GM23338 (cell line): ENCODE results near the gene TMEM271. TPM values are rescaled to one million over a fixed set of nuclear protein-coding genes. Genes with fewer than 3 reads are reported as not detected.

Experiments used
- ATAC-seq: fragments of 200-7000 bp; cut with Tn5 transposase; 3 replicates; pipeline ENCODE4 v1.9.1; 2020
- DNase-seq: peaks from one replicate; pipeline ENCODE4 v3.0.0-alpha.2; 2015; ENCODE audit warnings: low spot score
- H2AFZ ChIP-seq: fragments of 200-600 bp; sonication (generic); 2 replicates; pipeline ENCODE4 v1.8.0; 2016; ENCODE audit warnings: antibody characterized with exemption, mild to moderate bottlenecking, moderate library complexity
- H3F3A ChIP-seq: fragments of 200-600 bp; sonication (generic); replicated peaks from 2 replicates; pipeline ENCODE4 v1.8.0; 2017; ENCODE audit warnings: antibody characterized with exemption, mixed run types, low read depth
- H3K27ac ChIP-seq: fragments of 200-600 bp; sonication (generic); 2 replicates; pipeline ENCODE4 v1.6.1; 2016; ENCODE audit warnings: low read depth
- H3K27me3 ChIP-seq: fragments of 200-600 bp; sonication (generic); 2 replicates; pipeline ENCODE4 v1.8.0; 2016; ENCODE audit warnings: mild to moderate bottlenecking, mixed run types, moderate library complexity; ENCODE audit not compliant: insufficient read depth
- H3K36me3 ChIP-seq: fragments of 200-600 bp; sonication (generic); 2 replicates; pipeline ENCODE4 v1.8.0; 2016; ENCODE audit warnings: mild to moderate bottlenecking; ENCODE audit not compliant: insufficient read depth
- H3K4me1 ChIP-seq: fragments of 200-600 bp; sonication (generic); 2 replicates; pipeline ENCODE4 v1.8.0; 2016; ENCODE audit warnings: mild to moderate bottlenecking, moderate library complexity; ENCODE audit not compliant: insufficient read depth
- H3K4me2 ChIP-seq: fragments of 200-600 bp; sonication (generic); 2 replicates; pipeline ENCODE4 v1.7.1; 2017; ENCODE audit warnings: mixed run types
- H3K4me3 ChIP-seq: fragments of 200-600 bp; sonication (generic); 2 replicates; pipeline ENCODE4 v1.6.1; 2016; ENCODE audit warnings: mixed run types
- H3K79me2 ChIP-seq: fragments of 200-600 bp; sonication (generic); replicated peaks from 2 replicates; pipeline ENCODE4 v1.8.0; 2017; ENCODE audit warnings: mild to moderate bottlenecking; ENCODE audit not compliant: insufficient read depth
- H3K9me2 ChIP-seq: fragments of 200-600 bp; sonication (generic); 2 replicates; pipeline ENCODE4 v1.8.0; 2017; ENCODE audit not compliant: insufficient read depth
- H4K20me1 ChIP-seq: fragments of 200-600 bp; sonication (generic); replicated peaks from 2 replicates; pipeline ENCODE4 v1.8.0; 2017; ENCODE audit warnings: mild to moderate bottlenecking; ENCODE audit not compliant: insufficient read depth
- H3K27ac Mint-ChIP-seq: 2 replicates; pipeline ENCODE4 v1.8.0; 2020; ENCODE audit warnings: inconsistent platforms, mild to moderate bottlenecking, moderate library complexity, mixed read lengths
- H3K27me3 Mint-ChIP-seq: 3 replicates; pipeline ENCODE4 v1.8.0; 2022; ENCODE audit warnings: low read depth, mild to moderate bottlenecking, moderate library complexity, mixed read lengths, inconsistent platforms; ENCODE audit not compliant: insufficient read depth, poor library complexity
- H3K36me3 Mint-ChIP-seq: 3 replicates; pipeline ENCODE4 v1.8.0; 2021; ENCODE audit warnings: low read depth, mild to moderate bottlenecking, inconsistent platforms, moderate library complexity, mixed read lengths
- H3K4me1 Mint-ChIP-seq: 3 replicates; pipeline ENCODE4 v1.8.0; 2020; ENCODE audit warnings: mild to moderate bottlenecking, inconsistent platforms, mixed read lengths
- H3K4me3 Mint-ChIP-seq: 3 replicates; pipeline ENCODE4 v1.8.0; 2021; ENCODE audit warnings: moderate library complexity, mild to moderate bottlenecking, inconsistent platforms, mixed read lengths
- H3K9me3 Mint-ChIP-seq: 3 replicates; pipeline ENCODE4 v1.8.0; 2020; ENCODE audit warnings: moderate library complexity, mild to moderate bottlenecking, inconsistent platforms, mixed read lengths
- CREB1 ChIP-seq: fragments of 250-450 bp; sonication (Bioruptor Pico); IDR thresholded peaks from 2 replicates; pipeline ENCODE4 v1.5.0; 2020; ENCODE audit warnings: low read depth, mild to moderate bottlenecking, moderate library complexity
- CTCF ChIP-seq, 2 experiments: fragments of 200-600 bp in 1 of 2; sonication (generic) in 1 of 2; conservative IDR thresholded peaks; 2 replicates each; pipeline versions ENCODE4 v1.5.1 to v1.6.1; 2016 to 2017; ENCODE audit warnings: antibody characterized with exemption in 2 of 2, low read depth in 2 of 2, mild to moderate bottlenecking in 2 of 2, moderate library complexity in 1 of 2
- ETS1 ChIP-seq: IDR thresholded peaks from 2 replicates; pipeline ENCODE4 v1.6.1; 2016; ENCODE audit warnings: antibody characterized with exemption
- EZH2 ChIP-seq: fragments of 200-600 bp; sonication (generic); IDR thresholded peaks from one replicate; pipeline ENCODE4 v1.8.0; 2017; ENCODE audit warnings: antibody characterized with exemption, mild to moderate bottlenecking, low read depth; ENCODE audit not compliant: unreplicated experiment
- EZH2phosphoT487 ChIP-seq: fragments of 200-600 bp; sonication (generic); IDR thresholded peaks from one replicate; pipeline ENCODE4 v1.8.1; 2018; ENCODE audit warnings: antibody characterized with exemption; ENCODE audit not compliant: unreplicated experiment
- JUNB ChIP-seq: IDR thresholded peaks from one replicate; pipeline ENCODE4 v1.6.1; 2016; ENCODE audit warnings: antibody characterized with exemption; ENCODE audit not compliant: unreplicated experiment
- NANOG ChIP-seq: IDR thresholded peaks from 2 replicates; pipeline ENCODE4 v1.6.1; 2016; ENCODE audit warnings: antibody characterized with exemption, borderline replicate concordance
- POLR2AphosphoS5 ChIP-seq: IDR thresholded peaks from 2 replicates; pipeline ENCODE4 v1.6.1; 2016; ENCODE audit warnings: antibody characterized with exemption, low read depth
- REST ChIP-seq: IDR thresholded peaks from one replicate; pipeline ENCODE4 v1.6.1; 2018; ENCODE audit warnings: antibody characterized with exemption; ENCODE audit not compliant: unreplicated experiment
- STAT1 ChIP-seq: IDR thresholded peaks from one replicate; pipeline ENCODE4 v1.6.1; 2016; ENCODE audit warnings: antibody characterized with exemption; ENCODE audit not compliant: unreplicated experiment
- ZNF114 ChIP-seq: fragments of 250-450 bp; sonication (Bioruptor Pico); IDR thresholded peaks from 2 replicates; pipeline ENCODE4 v1.5.0; 2020; ENCODE audit warnings: mild to moderate bottlenecking, moderate library complexity
- ZNF331 ChIP-seq: fragments of 250-450 bp; sonication (Bioruptor Pico); IDR thresholded peaks from 2 replicates; pipeline ENCODE4 v1.5.0; 2020; ENCODE audit warnings: low read depth, mild to moderate bottlenecking, moderate library complexity
- ZNF462 ChIP-seq: fragments of 250-450 bp; sonication (Bioruptor Pico); IDR thresholded peaks from 2 replicates; pipeline ENCODE4 v1.5.0; 2020; ENCODE audit warnings: mild to moderate bottlenecking, moderate library complexity
- polyA plus RNA-seq: library from polyadenylated mRNA; unstranded; fragments of >200 nt; fragmentation: Nextera tagmentation; extraction: Ambion mirVana; gene quantifications from 2 replicates; pipeline ENCODE4 v1.2.1, GENCODE V29; 2016
- total RNA-seq: library from RNA; depleted of rRNA; stranded (reverse); fragments of >200 nt; shearing (Covaris generic); gene quantifications from 2 replicates; pipeline ENCODE4 v1.2.3, GENCODE V29; 2014

Gene TMEM271
- total and polyA plus RNA-seq, 2 experiments from 2014 or later = 0.11 TPM; not detected in 1

- H3K4me3 Mint-ChIP-seq = no peak overlapping the region
- Histone ChIP-seq H3K4me2 (no peak overlapping the region), H3K27me3 (peaks cover 53% of the 10 kb centered on the region), H4K20me1 (peaks cover 5% of the 10 kb centered on the region; the same call in 1 of the 2 replicates), H3K79me2 (no peaks in the 10 kb centered on the region), H3K4me1 (peaks cover 7% of the 10 kb centered on the region; the same call in 1 of the 2 replicates), H3K4me3 (no peak overlapping the region), H3K36me3 (no peaks in the 10 kb centered on the region), H2AFZ (no peak overlapping the region), H3K9me2 (no peaks in the 10 kb centered on the region), H3K27ac (no peak overlapping the region), H3F3A (peaks cover 6% of the 10 kb centered on the region)
- TF ChIP-seq EZH2phosphoT487 = no peak
- TF ChIP-seq ZNF114 (CRISPR knock-in tag) = no peak
- TF ChIP-seq STAT1 = no peak
- TF ChIP-seq CTCF (conservative IDR thresholded peaks at IDR 0.05; ENCODE audit: low read depth in 2 of 2) = no peak
- no peak for TF ChIP-seq EZH2
- TF ChIP-seq ETS1 = no peak
- TF ChIP-seq CREB1 = no peak
- no peak for TF ChIP-seq ZNF462 (CRISPR knock-in tag)
- TF ChIP-seq POLR2AphosphoS5 = no peak
- TF ChIP-seq JUNB = no peak
- no peak for TF ChIP-seq NANOG
- no peak for TF ChIP-seq REST
- no peak for TF ChIP-seq ZNF331 (CRISPR knock-in tag)
- peaks cover 2% of the 10 kb centered on the region; the same call in 2 of the 3 replicates for H3K4me1 Mint-ChIP-seq
- H3K27ac Mint-ChIP-seq = no peak overlapping the region
- ATAC-seq = no peak
- H3K36me3 Mint-ChIP-seq = peaks cover 2% of the 10 kb centered on the region; the same call in 1 of the 3 replicates
- peaks cover 13% of the 10 kb centered on the region for H3K9me3 Mint-ChIP-seq
- DNase-seq = no peak
- peaks cover 44% of the 10 kb centered on the region for H3K27me3 Mint-ChIP-seq
Observed at GRCh38 chr4:570754-571153, 5.3 kb downstream of the TMEM271 start.
